HG02763 (cell line): ENCODE data around the gene IVD.

ENCODE experiments used
- ATAC-seq: cut with Tn5 transposase; IDR thresholded peaks from one replicate; pipeline ENCODE4 v1.9.1; 2021; ENCODE audit warnings: mild to moderate bottlenecking, moderate library complexity; ENCODE audit not compliant: unreplicated experiment

The IVD gene

DNA sequence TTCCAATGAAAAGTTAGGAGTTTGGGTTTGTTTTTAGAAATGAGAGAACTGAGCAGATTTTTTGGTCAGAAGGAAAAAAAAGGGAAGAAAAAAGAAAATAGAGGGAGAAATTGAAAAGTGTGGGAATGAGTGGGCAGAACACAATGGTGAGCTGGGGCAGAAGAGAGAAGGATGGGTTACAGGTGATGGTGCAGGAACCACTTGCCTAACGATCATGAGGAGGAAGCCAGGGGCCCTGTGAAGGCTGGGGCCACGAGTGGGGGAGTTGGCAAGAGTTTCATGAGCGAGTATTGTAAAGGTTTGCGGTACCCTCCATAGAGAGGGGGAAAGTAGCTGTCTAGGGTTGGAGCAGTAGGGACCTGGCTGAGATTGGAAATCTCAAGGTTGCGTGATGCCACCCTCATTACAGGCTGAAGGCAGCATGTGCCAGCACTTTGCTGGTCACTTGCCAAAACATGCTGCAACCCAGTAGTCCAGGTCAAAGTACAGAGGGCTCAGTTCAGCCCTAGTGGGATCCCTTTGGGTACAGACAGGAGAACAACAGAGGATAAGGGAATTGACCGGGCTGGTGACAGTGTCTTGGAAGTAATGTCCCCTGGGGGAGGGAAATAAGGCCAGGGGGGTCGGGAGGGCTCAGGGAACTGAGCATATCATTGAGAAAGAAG, 6.6 kb downstream of the IVD start:
- ATAC-seq: no peak

- no peak for ATAC-seq
Observed at GRCh38 chr15:40413036-40413435, 7.4 kb downstream of the IVD start.

DNA sequence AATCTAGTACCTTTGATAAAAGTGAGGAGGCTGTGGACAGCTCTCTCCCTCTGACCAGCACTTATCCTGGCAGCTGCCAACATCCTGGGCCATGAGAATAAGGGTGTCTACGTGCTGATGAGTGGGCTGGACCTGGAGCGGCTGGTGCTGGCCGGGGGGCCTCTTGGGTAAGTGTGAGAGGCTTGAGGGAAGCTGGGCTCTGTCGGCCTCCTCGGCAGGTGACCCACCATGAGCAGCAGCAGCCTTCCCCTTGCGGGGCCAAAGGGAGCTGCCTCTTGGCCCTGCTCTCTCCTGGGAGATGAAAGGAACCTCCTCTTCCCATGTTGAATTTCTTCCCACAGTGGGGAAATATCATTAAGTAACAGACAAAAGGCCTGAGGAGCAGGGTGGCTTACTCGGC, 9.2 kb downstream of the IVD start:
- ATAC-seq: no peak

DNA sequence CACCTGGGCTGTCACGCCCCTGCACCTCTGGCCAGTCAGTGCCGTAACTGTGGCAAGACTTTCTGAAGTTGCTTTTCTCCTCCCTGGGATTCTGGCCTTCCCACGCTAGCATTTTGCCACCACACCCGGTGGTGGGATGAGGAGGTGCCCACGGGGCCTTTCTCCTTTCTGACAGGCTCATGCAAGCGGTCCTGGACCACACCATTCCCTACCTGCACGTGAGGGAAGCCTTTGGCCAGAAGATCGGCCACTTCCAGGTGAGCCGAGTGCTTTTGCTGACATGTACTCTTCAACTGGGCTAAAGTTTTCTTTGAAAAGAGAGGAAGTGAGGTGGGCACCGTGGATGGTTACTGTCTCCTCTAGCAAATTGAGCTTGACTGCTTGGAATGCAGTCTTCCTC, 9.6 kb downstream of the IVD start:
- ATAC-seq: no peak

GRCh38 chr15:40416056-40416455, 10.5 kb downstream of the IVD start:
- no peak for ATAC-seq

DNA sequence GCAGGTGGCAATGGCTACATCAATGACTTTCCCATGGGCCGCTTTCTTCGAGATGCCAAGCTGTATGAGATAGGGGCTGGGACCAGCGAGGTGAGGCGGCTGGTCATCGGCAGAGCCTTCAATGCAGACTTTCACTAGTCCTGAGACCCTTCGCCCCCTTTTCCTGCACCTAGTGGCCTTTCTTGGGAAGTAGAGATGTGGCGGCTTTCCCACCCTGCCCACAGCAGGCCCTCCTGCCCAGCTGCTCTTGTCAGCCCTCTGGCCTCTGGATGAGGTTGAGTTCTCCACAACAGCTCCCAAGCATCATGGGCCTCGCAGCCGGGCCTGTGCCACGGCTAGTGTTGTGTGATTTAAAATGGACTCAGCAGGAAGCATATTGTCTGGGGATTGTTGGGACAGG, 12.5 kb downstream of the IVD start:
- ATAC-seq: no peak

DNA sequence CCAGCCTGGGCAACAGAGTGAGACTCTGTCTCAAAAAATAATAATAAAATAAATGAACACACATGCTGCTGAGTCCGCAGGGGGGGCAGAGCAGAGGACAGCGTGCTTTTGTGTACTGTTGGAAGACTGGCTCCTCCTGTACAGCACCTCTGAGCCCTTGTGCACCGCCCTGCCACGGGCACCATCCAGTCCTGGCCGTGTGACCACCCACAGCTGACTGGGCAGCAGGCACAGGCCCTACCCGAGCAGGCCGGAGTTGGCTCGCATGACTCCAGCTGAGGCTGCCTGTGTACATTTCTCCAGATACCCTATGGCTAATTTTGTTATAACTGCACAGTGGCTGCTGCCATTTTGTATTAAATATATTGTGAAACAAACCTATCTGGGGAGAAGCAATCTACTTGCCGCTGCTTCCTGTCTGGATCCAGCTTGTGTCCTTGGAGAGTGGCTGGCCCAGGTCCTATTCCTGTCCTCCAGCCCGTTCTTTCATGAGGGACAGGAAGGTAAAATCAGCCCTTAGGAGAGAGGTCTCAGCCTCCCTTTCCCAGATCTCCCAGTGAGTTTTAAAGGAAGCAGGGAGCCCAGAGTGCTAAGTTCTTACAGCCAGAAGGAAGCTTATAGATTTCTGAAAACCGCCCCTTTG, 14.6 kb downstream of the IVD start:
- ATAC-seq: no peak

- ATAC-seq: no peak
Observed at GRCh38 chr15:40420793-40421192, 15.2 kb downstream of the IVD start.

DNA sequence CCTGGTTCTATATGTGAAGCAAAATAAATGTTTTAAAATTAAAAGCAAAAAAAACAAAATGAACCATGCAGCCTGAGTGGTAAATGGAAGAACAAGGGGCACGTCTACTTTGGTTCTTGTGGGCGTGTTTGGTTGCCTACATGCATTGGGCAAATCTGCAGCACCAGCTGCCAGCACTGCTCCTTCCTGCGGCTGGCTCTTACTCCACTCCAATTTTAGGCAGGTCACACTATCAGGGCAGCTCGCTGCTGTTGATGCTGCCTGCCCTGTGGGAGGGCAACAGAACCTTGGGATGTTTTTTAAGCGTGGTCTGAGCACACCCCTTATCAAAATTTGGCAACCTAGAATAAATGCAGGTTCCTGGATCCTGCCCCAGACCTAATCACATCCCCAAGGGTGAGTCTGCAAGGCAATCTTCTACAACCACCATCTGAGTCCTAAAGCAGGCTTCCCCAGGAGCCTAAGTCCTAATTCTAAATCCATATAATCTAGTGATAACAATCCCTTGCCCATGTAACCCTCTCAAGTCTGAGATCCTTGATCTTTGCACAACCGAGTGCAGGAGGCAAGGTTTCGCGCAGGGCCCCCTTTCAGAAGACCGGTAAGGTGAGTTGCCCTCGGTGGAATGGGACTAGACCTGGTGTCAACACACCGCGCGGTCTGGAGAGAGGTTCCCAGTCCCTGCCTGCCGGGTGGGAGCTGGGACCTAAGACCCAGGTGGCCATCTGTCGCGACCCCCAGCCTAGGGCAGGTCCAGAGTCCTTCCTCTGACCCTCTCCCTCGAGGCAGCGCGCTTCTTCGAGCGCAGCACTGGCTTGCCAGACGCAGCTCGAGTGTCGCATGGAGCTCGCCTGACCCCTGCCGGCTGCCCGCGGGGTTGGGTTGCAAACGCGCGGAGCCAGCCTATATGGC, 15.9 kb downstream of the IVD start:
- ATAC-seq: no peak

DNA sequence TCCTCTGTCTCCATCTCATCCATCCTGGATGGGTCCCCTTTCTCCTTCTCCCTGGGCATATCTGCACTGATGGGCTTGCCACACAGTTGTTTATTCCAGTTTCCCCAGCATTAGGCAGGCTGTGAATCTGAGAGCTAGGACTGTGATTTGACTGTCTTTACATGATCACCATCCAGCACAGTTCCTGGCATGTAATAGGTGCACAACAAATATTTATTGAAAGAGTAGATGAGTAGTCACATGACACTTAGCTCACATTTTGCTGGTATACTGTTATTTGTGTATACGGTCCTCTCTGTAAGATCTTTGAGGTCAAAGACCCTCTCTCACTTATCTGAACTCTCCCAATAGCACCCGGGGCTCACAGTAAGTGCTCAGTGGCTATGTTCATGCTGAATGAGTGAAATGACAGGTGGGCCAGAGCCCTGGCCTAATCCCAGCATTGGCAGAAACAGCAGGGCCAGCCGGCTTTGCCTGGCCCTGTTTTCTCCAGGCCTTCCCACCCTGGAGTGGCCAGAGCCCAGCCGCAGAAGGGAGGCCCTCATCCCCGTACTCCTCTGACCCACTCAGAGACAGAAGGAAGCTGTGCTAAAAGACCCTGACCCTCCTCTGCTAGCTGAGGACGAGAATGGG, 19.0 kb downstream of the IVD start:
- ATAC-seq: no peak

DNA sequence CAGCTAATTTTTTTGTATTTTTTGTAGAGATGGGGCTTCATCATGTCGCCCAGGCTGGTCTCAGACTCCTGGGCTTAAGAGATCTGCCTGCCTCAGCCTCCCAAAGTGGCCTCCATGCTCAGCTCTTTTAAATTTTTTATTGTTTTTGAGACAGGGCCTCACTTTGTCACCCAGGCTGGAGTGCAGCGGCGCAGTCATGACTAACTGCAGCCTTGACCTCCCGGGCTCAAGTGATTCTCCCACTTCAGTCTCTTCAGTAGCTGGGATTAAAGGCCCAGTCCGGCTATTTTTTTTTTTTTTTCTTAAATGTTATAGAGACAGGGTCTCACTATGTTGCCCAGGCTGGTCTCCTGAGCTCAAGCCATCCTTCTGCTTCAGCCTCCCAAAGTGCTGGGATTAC, 20.1 kb downstream of the IVD start:
- ATAC-seq: no peak

GRCh38 chr15:40427188-40427587, 21.6 kb downstream of the IVD start:
- no peak for ATAC-seq

DNA sequence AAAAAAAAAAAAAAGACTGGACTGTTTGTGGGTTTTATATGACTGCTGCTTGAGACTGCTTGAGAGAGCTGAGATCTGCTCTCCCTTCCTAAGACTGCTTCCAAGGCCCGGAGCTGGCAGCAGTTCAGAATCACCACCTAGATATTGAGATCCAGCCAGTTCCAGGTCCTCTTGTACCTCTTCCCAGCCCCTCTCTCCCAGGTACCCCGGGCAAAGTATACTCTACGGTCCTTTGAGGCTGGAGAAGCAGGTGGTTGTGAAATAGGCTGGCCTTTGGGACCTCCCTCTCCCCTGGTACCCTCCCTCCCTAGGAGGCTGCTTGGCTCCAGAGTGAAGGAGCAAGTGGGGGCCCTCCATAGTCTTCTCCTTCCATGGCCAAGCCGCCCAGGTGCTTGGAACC, 22.6 kb downstream of the IVD start:
- ATAC-seq: no peak

- ATAC-seq: no peak
Observed at GRCh38 chr15:40429068-40429710, 23.6 kb downstream of the IVD start.

DNA sequence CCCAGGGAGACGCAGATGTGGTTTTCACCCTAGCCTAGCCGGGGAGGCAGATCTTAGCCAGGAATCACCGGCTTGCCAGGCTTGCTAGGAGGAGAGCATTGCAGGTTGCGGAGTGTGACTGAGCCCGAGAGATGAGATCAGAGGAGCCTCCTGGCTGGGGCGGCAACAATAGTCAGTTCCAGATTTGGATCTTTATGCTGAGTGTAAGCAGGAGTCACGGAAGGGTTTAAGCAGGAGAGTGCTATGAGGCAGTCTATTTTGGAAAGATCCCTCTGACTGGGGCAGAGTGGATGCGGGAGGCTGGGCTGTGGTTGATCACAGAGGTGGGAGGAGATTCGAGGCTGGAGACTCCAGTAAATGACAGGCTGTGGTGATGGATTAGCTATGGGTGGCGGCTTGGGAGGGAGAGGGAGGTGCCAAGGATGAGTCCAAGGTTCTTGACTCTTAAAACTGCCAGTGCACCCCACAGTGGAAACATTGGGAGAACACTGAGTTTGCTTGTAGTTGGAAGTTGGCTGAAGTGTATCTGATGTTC, 24.7 kb downstream of the IVD start:
- ATAC-seq: no peak

GRCh38 chr15:40435023-40435709, 29.6 kb downstream of the IVD start:
- ATAC-seq: no peak

- ATAC-seq: no peak
Observed at GRCh38 chr15:40435710-40436089, 30.1 kb downstream of the IVD start.

DNA sequence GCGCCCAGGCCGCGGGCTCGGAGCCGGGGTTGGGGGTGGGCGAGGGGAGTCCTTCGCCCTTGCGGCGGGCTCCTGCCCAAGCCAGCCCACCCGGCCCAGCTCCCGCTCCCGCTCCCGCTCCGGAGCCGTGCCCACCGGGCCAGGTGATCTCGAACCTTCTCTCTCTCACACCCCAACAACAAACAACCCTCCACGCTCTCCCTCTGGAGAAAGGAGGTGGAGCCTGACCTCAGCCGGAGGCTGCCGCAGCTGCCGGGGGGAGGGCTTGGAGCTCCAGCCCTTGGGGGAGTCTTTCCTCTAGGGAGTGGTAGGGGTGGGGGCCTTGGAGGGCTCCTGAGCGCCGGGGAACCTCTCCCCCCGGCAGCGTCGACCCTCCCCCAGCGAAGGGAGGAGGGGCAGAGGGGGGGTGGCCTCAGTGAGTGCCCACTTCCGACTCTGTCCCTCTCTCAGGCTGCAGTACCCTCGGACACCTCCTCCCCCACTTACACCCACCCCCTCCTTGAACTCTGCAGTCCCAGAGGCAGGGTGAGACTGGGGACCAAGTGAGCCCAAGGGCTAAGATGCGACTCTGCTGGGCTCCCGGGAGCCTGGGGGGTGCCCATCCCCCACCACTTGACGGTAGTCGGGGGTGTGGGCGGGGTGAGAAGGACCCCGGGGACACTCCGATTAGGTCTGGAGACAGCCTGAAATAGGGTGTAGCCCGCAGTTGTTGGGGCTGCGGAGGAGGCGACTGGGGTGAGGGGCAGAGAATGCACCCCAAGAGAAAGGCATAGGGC, 30.7 kb downstream of the IVD start:
- ATAC-seq: no peak
